Lower leg skin (tissue), 4 donors: ENCODE results near the gene MCUB. TPM values are rescaled to one million over a fixed set of nuclear protein-coding genes. Genes with fewer than 3 reads are reported as not detected.

Experiments used
- DNase-seq, 2 donors: peaks; one replicate each; pipeline ENCODE4 v3.0.0-alpha.2; 2019; ENCODE audit warnings: low spot score in 2 of 2
- H3K4me3 ChIP-seq: fragments of 200-600 bp; sonication (generic); 2 replicates; pipeline ENCODE4 v1.5.1; 2017; ENCODE audit warnings: mild to moderate bottlenecking, low read depth; ENCODE audit not compliant: poor library complexity, severe bottlenecking
- POLR2A ChIP-seq, 2 donors: fragments of 450-650 bp; IDR thresholded peaks; one replicate each; pipeline ENCODE4 v1.6.1; 2016 to 2017; ENCODE audit warnings: antibody characterized with exemption in 2 of 2, mild to moderate bottlenecking in 1 of 2, moderate library complexity in 1 of 2
- whole genome bisulfite sequencing, 2 donors: methylation state at CpG; one replicate each; pipeline ENCODE4 v1.1.5; 2018; 5-methylcytosine and 5-hydroxymethylcytosine counted together
- intact Hi-C: fragments of 100-400 bp; cut with DNase I; formaldehyde crosslinking; loops from one replicate; pipeline ENCODE4 v1.15.0; 2023; ENCODE audit warnings: low total_unique reads
- total RNA-seq, 4 donors: library from RNA; depleted of rRNA; stranded (reverse); fragments of >200 nt; gene quantifications; one replicate each; pipeline ENCODE4 v1.1.0, GENCODE V29; 2016
- TF ChIP-seq, protein P1 (sequence below), 3 donors: fragments of 450-650 bp; IDR thresholded peaks; one replicate each; pipeline ENCODE4 v1.5.1; 2016; ENCODE audit warnings: antibody characterized with exemption in 3 of 3, mild to moderate bottlenecking in 3 of 3, moderate library complexity in 2 of 3

Gene MCUB
- total RNA-seq, 4 donors from 2014 or later: 11.8 to 84.9 (median 45.9) TPM

DNA sequence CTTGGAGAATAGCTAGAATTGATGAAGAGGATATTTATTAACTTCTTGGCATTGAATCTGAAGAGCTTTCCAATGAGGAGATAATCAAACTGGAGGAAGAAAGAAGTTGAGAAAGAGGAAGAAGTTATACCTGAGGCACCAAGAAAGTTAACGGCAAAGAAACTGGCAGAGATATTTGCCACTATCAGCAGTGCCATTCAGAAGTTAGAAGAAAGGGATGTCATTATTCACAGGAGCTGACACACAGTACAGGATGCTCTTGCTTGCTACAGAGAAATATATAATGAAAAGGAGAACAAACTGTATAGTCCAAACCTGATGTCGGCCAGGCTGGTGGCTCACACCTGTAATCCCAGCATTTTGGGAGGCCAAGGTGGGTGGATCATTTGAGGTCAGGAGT lies 64.5 kb downstream of the MCUB start:
- 91 to 92% methylated on average over 2 of the region's 2 CpGs for WGBS, 2 donors
- intact Hi-C loops: no loop called here

DNA sequence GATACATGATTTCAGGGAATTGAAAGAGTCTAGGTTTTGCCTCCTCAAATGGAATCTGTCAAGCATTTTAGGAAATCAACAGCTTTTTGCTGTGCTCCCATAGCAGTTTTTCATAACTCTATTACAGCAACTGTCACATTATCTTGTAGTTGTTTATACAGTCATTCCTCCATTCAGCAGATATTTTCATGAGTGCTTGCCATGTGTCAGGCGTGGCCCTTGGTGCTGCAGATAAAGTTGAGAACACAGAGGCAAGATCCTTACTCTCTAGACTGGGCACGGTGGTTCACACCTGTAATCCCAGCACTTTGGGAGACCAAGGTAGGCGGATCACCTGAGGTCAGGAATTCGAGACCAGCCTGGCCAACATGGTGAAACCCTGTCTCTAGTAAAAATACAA lies 67.3 kb downstream of the MCUB start:
- 91 to 97% methylated on average over 4 of the region's 4 CpGs for WGBS, 2 donors

More for the DNA sequence above, 64.5 kb downstream of the MCUB start:
- DNase-seq: no peak
- no peak for TF ChIP-seq POLR2A (IDR thresholded peaks at IDR 0.05)
- TF ChIP-seq, protein P1, sequence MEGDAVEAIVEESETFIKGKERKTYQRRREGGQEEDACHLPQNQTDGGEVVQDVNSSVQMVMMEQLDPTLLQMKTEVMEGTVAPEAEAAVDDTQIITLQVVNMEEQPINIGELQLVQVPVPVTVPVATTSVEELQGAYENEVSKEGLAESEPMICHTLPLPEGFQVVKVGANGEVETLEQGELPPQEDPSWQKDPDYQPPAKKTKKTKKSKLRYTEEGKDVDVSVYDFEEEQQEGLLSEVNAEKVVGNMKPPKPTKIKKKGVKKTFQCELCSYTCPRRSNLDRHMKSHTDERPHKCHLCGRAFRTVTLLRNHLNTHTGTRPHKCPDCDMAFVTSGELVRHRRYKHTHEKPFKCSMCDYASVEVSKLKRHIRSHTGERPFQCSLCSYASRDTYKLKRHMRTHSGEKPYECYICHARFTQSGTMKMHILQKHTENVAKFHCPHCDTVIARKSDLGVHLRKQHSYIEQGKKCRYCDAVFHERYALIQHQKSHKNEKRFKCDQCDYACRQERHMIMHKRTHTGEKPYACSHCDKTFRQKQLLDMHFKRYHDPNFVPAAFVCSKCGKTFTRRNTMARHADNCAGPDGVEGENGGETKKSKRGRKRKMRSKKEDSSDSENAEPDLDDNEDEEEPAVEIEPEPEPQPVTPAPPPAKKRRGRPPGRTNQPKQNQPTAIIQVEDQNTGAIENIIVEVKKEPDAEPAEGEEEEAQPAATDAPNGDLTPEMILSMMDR (IDR thresholded peaks at IDR 0.05): no peak
- no peak overlapping the region for H3K4me3 ChIP-seq

DNA sequence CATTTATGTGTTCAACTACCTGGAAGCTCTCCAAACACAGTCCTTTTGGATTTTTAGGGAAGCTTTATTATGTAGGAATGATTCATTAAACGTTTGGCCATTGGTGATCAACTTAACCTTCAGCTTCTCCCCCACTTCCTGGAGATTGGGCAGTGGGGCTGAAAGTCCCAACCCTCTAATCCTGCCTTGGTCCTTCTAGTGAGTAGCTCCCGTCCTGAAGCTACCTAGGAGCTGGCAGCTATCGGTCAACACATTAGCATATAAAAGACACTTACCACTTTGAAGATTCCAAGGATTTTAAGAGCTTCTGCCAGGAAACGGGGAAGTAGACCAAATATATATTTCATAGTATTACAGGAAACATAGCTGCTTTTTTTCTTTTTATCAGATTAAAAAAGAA lies 69.7 kb downstream of the MCUB start:
- no peak overlapping the region for H3K4me3 ChIP-seq
- no peak for TF ChIP-seq POLR2A (IDR thresholded peaks at IDR 0.05)
- TF ChIP-seq, protein P1 (IDR thresholded peaks at IDR 0.05): no peak
- 57 to 64% methylated on average over 4 of the region's 4 CpGs for WGBS, 2 donors
- no peak for DNase-seq
- intact Hi-C loops: no loop called here

More for the DNA sequence above, 67.3 kb downstream of the MCUB start:
- no peak overlapping the region for H3K4me3 ChIP-seq
- TF ChIP-seq, protein P1 (IDR thresholded peaks at IDR 0.05): no peak
- TF ChIP-seq POLR2A (IDR thresholded peaks at IDR 0.05): no peak
- no peak for DNase-seq
- intact Hi-C loops: no loop called here

DNA sequence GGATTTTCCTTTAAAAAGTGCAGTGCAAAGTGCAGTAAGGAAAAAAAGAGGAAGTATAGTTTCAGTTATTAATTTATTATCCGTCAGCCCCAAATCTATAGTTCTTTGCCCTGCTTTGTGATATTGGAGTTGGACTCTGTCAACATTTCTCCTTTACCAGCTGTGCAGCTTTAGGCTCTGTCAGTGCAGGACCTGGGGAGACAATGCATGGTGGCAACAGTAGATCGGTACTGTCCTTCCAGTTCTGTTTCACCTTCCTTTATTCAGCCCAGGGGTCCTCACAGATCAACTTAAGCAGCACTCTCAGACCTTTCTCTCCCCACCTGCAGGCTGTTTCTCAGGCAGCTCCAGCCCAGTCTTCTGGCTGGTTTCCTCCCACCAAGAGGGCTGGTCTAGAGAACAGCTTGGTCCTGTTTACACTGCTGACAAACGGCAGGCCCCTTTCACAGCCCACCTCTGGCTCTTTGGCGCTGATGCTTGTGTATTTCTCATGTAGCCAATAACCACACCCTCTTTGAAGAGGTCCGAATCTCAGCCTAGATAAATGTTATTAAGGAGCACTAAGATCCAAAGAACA lies 71.6 kb downstream of the MCUB start:
- TF ChIP-seq, protein P1 (IDR thresholded peaks at IDR 0.05): no peak
- TF ChIP-seq POLR2A (IDR thresholded peaks at IDR 0.05): no peak
- WGBS, 2 donors: 49 to 57% methylated on average over 5 of the region's 5 CpGs
- DNase-seq: peak in 1 of 2 donors; percentile 14
- no peak overlapping the region for H3K4me3 ChIP-seq
- intact Hi-C loops: no loop called here

DNA sequence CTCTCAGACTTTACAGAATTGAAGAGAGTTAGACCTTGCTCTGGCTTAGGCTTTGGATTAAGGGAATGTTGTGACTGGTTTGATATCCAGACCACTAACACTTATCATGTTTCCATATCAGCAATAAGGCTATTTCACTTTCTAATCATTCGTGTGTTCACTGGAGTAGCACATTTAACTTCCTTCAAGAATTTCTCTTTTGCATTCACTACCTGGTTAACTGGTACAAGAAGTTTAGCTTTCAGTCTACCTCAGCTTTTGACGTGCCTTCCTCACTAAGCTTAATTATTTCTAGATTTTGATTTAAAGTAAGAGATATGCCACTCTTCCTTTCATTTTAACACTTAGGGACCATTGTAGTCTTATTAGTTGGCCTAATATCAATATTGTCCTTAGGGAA lies 80.6 kb downstream of the MCUB start:
- intact Hi-C loops: no loop called here
- TF ChIP-seq, protein P1 (IDR thresholded peaks at IDR 0.05): no peak
- TF ChIP-seq POLR2A (IDR thresholded peaks at IDR 0.05): no peak
- 90 to 91% methylated on average over 2 of the region's 2 CpGs for WGBS, 2 donors
- H3K4me3 ChIP-seq: no peak overlapping the region
- no peak for DNase-seq
